Posterior cingulate gyrus (tissue), 11 donors: ENCODE results near the gene APC.

Experiments
- DNase-seq, 10 donors: peaks; one replicate each; pipeline versions ENCODE4 v3.0.0 to v3.0.0-alpha.2; 2020 to 2021; ENCODE audit warnings: mixed read lengths in 3 of 10
- intact Hi-C: fragments of 100-400 bp; cut with DNase I; formaldehyde crosslinking; loops from one replicate; pipeline ENCODE4 v1.15.1; 2023

APC gene

DNA sequence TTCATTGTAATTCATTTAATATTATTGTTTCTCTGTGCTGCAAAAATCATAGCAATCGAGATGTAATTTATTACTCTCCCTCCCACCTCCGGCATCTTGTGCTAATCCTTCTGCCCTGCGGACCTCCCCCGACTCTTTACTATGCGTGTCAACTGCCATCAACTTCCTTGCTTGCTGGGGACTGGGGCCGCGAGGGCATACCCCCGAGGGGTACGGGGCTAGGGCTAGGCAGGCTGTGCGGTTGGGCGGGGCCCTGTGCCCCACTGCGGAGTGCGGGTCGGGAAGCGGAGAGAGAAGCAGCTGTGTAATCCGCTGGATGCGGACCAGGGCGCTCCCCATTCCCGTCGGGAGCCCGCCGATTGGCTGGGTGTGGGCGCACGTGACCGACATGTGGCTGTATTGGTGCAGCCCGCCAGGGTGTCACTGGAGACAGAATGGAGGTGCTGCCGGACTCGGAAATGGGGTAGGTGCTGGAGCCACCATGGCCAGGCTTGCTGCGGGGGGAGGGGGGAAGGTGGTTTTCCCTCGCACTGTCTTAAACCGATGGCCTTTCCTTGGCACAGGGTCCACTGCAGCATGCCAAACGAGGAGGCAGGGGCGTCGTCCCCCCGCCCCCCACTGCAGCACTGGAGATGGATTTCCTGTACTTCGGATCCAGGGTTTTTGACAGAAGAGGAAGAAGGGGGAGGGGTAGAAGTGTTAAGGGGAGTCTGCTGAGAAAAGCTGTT is at the start of gene APC:
APC (plus strand) TSS at position 423 of the 728 bp plus-strand sequence. CDS start 17,006 bp downstream, outside the sequence.
- intact Hi-C loops: loop anchor here (1.0 kb wide), 1 partner anchor 30 kb away; no protein-coding TSS in a partner anchor

GRCh38 chr5:112689155-112689909 is 48.4 kb upstream of the APC start:
- DNase-seq: no peak
- intact Hi-C loops: no loop called here

More for the DNA sequence above, at the start of gene APC:
- peak; percentile 98 to 100 (median 99) for DNase-seq

DNA sequence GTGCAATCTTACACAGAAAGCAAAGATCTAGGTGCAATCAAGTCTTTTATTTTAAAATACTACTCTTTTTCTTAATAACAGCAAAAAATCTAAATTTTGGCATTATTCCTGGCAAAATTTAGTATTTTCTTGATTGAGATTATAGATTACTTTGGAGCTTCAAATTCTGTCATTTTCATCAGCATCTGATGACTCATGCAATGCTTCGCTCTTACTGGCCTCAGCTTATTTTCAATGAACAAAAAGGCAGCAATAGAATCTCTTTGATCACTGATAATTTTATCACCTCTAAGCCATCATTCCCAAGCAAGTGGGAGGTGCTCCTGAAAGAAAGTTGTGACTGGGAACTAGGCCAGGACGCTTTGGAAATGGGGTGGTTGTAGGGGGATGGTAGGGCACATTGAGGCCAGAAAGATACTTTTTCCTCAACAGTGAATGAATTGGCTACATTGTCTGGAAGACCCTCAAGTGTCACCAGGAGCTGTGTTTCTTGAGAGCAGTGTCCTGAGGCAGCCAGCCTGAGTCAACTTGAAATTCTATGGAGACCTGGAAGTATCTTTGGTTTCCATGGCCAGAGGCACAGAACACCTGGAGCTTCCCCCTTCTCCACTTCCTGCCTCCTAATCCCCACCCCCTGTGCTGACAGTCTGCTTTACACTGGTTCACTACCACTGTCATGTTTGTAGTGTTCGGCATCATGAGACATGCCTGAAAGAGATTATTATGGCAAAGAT is 46.9 kb upstream of the APC start:
- DNase-seq: no peak
- intact Hi-C loops: loop anchor here (2.0 kb wide), 1 partner anchor 66 kb away; no protein-coding TSS in a partner anchor

DNA sequence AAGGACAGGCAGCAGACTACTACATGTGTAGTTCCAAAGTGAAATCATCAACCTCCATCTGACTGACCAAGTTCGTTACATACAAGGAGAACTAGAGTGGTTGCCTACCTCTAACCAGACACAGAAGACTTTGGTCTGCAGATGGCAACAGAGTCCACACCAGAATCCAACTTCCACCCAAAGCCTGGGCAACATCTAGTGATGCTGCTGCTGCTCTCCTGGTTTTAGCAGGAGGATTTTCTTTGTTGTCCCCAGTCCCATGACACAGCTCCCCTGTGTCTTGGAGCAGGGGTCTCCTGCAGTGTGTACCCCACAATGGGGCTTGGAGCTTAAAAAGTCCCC is 46.4 kb upstream of the APC start:
- DNase-seq: peak in 1 of 10 donors; percentile 25

GRCh38 chr5:112691758-112692157 is 45.9 kb upstream of the APC start:
- intact Hi-C loops: loop anchor here (2.0 kb wide), 1 partner anchor 65 kb away; no protein-coding TSS in a partner anchor

More for the DNA sequence above, 46.4 kb upstream of the APC start:
- intact Hi-C loops: loop anchor here (2.0 kb wide), 1 partner anchor 65 kb away; no protein-coding TSS in a partner anchor

DNA sequence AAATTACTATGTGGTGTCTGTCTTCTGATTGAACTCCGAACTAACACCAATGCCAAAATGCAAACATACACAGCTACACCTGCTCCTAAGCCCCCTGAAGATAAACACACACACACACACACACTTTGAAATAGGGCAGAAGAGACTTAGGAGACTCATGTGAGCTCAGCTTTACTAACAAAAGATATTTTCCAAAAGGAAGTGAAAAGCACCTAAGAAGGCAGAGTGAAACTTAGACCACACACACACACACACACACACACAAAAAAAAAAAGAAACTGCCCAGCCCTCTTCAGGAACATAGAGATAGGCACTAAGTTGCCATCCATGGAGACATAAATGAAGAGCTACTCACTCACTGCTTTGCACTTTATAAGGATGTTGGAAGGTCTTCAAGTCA is 45.2 kb upstream of the APC start:
- no peak for DNase-seq
- intact Hi-C loops: no loop called here

More at GRCh38 chr5:112691758-112692157, 45.9 kb upstream of the APC start:
- DNase-seq: no peak

DNA sequence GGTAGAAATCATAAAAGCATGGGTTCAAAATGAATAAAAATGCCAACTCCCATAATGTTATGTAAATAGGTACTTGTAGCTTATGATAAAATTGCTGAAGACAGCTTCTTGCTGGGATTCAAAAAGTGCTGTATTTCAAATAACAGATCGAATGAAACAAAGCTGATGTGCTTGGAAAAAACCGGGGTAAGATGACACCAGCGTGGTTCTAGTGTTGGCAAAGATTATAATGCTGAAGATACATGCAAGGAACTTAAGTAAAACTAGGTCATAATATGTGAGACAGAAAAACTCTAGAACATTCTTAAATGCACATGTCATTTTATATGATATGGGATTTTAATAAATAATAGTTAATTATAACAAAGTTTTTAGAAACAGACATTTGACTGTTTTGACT is 44.4 kb upstream of the APC start:
- intact Hi-C loops: no loop called here
- DNase-seq: no peak

- intact Hi-C loops: no loop called here
- no peak for DNase-seq
Measured at GRCh38 chr5:112694853-112695709, 42.6 kb upstream of the APC start.

DNA sequence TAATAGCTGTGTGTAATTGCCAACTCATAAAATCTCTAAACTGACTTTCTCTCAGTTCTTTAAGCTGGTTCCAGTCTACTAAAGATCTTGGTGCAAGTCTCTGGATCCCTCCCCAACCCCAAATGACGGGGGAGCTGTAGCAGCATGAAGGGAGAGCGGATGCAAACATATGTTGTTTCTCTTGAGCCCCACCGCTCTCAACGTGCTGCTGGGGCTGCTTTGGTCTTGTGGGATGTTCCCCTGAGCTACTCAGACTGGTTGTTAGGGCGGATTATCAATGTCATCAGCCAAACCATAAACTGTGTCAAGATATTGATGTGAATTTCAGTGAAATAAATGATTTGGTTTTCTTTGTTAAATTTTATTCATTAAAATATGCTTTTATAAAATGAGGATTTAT is 40.9 kb upstream of the APC start:
- DNase-seq: no peak
- intact Hi-C loops: no loop called here

GRCh38 chr5:112697322-112697721 is 40.4 kb upstream of the APC start:
- intact Hi-C loops: no loop called here
- DNase-seq: no peak

GRCh38 chr5:112697833-112698232 is 39.9 kb upstream of the APC start:
- intact Hi-C loops: no loop called here
- DNase-seq: no peak

DNA sequence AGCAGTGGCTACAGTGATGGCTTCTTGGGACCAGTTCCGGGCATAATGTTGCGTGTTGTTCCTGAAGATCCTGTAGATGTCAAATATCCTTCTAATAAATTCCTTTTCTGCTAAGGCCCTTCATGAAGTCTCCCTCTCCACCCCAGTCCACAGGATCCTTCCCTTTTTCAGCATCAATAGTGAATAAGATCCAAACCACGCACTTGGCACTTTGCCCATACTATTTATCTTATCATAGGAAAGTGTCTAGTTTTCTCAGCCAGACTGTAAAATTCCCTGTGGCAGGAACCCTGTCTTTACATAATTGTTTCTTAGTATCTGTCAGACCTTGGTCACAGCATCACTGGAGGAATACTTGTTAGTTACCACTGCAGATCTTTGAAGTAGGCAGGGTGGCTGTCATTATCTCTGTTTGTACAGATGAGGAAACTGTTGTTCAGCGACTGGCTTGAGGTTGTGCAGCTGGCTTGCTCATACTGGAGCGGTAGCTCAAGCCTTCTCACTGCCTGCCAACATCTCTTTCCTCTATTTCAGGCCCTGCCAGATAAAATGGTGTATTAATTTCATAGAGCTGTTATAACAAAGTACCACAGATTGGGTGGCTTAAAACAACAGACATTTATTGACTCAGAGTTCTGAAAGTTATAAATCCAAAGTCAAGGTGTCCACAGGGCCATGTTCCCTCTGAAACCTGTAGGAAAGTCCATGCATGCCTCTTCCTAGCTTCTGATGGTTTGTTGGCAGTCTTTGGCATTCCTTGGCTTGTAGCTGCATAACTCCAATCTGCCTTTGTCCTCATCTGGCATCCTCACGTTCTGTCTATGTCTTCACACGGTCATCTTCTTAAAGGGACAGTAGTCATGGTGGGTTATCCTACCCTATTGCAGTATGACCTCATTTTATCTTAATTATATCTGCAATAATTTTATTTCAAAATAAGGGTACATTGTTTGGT is 33.5 kb upstream of the APC start:
- no peak for DNase-seq
- intact Hi-C loops: no loop called here

- intact Hi-C loops: loop anchor here (1.0 to 5.0 kb wide), 2 partner anchors 32 to 51 kb away; no protein-coding TSS in a partner anchor
Measured at GRCh38 chr5:112706446-112707016, 31.2 kb upstream of the APC start.

GRCh38 chr5:112707187-112708102 is 30.2 kb upstream of the APC start:
- intact Hi-C loops: loop anchor here (1.0 to 5.0 kb wide), 2 partner anchors 31 to 50 kb away; no protein-coding TSS in a partner anchor
- peak; percentile 96 to 100 (median 98) for DNase-seq

More at GRCh38 chr5:112706446-112707016, 31.2 kb upstream of the APC start:
- DNase-seq: no peak

- intact Hi-C loops: loop anchor here (5.0 kb wide), 1 partner anchor 49 kb away; no protein-coding TSS in a partner anchor
- no peak for DNase-seq
Measured at GRCh38 chr5:112708103-112708622, 29.5 kb upstream of the APC start.

DNA sequence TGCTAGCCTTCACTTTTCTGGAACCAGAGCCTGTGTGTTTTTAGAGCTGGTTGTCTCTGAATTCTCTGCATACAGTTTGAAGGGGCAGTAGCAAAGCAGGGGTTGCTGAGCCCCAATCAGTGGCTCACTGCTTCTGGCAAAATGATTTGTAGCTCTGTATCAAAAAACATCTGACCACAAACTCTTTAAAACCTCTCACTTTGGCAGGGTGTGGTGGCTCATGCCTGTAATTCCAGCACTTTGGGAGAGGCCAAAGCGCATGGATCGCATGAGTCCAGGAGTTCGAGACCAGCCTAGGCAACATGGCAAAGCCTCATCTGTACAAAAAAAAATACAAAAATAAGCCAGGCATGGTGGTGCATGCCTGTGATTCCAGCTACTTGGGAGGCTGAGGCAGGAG is 28.3 kb upstream of the APC start:
- intact Hi-C loops: loop anchor here (5.0 kb wide), 1 partner anchor 48 kb away; no protein-coding TSS in a partner anchor
- DNase-seq: no peak

DNA sequence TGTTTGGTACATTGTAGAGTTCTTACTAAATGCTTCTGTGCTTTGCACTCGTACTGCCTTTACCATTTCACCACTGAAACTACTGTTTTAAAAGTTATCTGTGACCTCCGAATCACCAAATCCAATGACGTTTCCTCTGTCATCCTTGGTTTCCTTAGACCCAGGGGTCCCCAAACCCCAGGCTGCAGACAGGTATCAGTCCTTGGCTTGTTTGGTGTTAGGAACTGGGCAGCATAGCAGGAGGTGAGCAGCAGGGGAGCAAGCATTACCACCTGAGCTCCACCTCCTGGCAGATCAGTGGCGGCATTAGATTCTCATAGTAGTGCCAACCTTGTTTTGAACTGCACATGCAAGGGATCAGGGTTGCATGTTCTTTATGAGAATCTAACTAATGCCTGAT is 26.8 kb upstream of the APC start:
- intact Hi-C loops: no loop called here
- DNase-seq: no peak
